ENCODE results near the gene ASB5.
"Not testable (repeated sequence)": the region's sequence is repeated elsewhere in the genome, so short reads cannot be mapped to it uniquely, and the experiment has no call there.

Gene ASB5

GRCh38 chr4:176300565-176300964, 31.5 kb upstream of the ASB5 start:
- H3K27ac ChIP-seq (ENCODE audit: low read depth in 2 of 2, low read length in 2 of 2), result no peak overlapping the region
- no peaks in the 10 kb centered on the region for H3K4me1 ChIP-seq (ENCODE audit: control insufficient read depth in 2 of 2, insufficient read depth in 2 of 2, low read length in 2 of 2)
- no peaks in the 10 kb centered on the region for H3K27me3 ChIP-seq (ENCODE audit: control insufficient read depth in 2 of 2, insufficient read depth in 2 of 2, low read length in 2 of 2)
- no peaks in the 10 kb centered on the region for H3K9me3 ChIP-seq (ENCODE audit: control insufficient read depth in 2 of 2, low read length in 2 of 2)
- no peaks in the 10 kb centered on the region for H3K36me3 ChIP-seq (ENCODE audit: control insufficient read depth in 2 of 2, insufficient read depth in 2 of 2, low read length in 2 of 2)
- no peak overlapping the region for H3K9ac ChIP-seq (ENCODE audit: low read depth in 1 of 2, low read length in 2 of 2)
- no peak overlapping the region for H3K4me3 ChIP-seq (ENCODE audit: low read length in 2 of 2)

GRCh38 chr4:176300036-176300435, 31.0 kb upstream of the ASB5 start:
- H3K9me3 ChIP-seq (ENCODE audit: control insufficient read depth in 2 of 2, low read length in 2 of 2), result no peaks in the 10 kb centered on the region
- H3K4me3 ChIP-seq (ENCODE audit: low read length in 2 of 2), result no peak overlapping the region
- no peak overlapping the region for H3K27ac ChIP-seq (ENCODE audit: low read depth in 2 of 2, low read length in 2 of 2)
- H3K27me3 ChIP-seq (ENCODE audit: control insufficient read depth in 2 of 2, insufficient read depth in 2 of 2, low read length in 2 of 2), result no peaks in the 10 kb centered on the region
- H3K36me3 ChIP-seq (ENCODE audit: control insufficient read depth in 2 of 2, insufficient read depth in 2 of 2, low read length in 2 of 2), result no peaks in the 10 kb centered on the region
- H3K9ac ChIP-seq (ENCODE audit: low read depth in 1 of 2, low read length in 2 of 2), result no peak overlapping the region
- no peaks in the 10 kb centered on the region for H3K4me1 ChIP-seq (ENCODE audit: control insufficient read depth in 2 of 2, insufficient read depth in 2 of 2, low read length in 2 of 2)

- no peaks in the 10 kb centered on the region for H3K9me3 ChIP-seq (ENCODE audit: control insufficient read depth in 2 of 2, low read length in 2 of 2)
- no peak overlapping the region for H3K9ac ChIP-seq (ENCODE audit: low read depth in 1 of 2, low read length in 2 of 2)
- no peaks in the 10 kb centered on the region for H3K4me1 ChIP-seq (ENCODE audit: control insufficient read depth in 2 of 2, insufficient read depth in 2 of 2, low read length in 2 of 2)
- no peak overlapping the region for H3K27ac ChIP-seq (ENCODE audit: low read depth in 2 of 2, low read length in 2 of 2)
- no peaks in the 10 kb centered on the region for H3K36me3 ChIP-seq (ENCODE audit: control insufficient read depth in 2 of 2, insufficient read depth in 2 of 2, low read length in 2 of 2)
- H3K27me3 ChIP-seq (ENCODE audit: control insufficient read depth in 2 of 2, insufficient read depth in 2 of 2, low read length in 2 of 2), result no peaks in the 10 kb centered on the region
- no peak overlapping the region for H3K4me3 ChIP-seq (ENCODE audit: low read length in 2 of 2)
These were observed 29.6 kb upstream of the ASB5 start for GRCh38 chr4:176298664-176299063.

- not testable (repeated sequence) for H3K9me3 ChIP-seq (ENCODE audit: control insufficient read depth in 2 of 2, low read length in 2 of 2); H3K36me3 ChIP-seq (ENCODE audit: control insufficient read depth in 2 of 2, insufficient read depth in 2 of 2, low read length in 2 of 2); H3K4me3 ChIP-seq (ENCODE audit: low read length in 2 of 2); H3K9ac ChIP-seq (ENCODE audit: low read depth in 1 of 2, low read length in 2 of 2); H3K27ac ChIP-seq (ENCODE audit: low read depth in 2 of 2, low read length in 2 of 2); H3K27me3 ChIP-seq (ENCODE audit: control insufficient read depth in 2 of 2, insufficient read depth in 2 of 2, low read length in 2 of 2); H3K4me1 ChIP-seq (ENCODE audit: control insufficient read depth in 2 of 2, insufficient read depth in 2 of 2, low read length in 2 of 2)
These were observed 26.9 kb upstream of the ASB5 start for GRCh38 chr4:176295907-176296306.

- Histone ChIP-seq H3K9me3 (ENCODE audit: control insufficient read depth in 2 of 2, low read length in 2 of 2) (no peaks in the 10 kb centered on the region), H3K9ac (ENCODE audit: low read depth in 1 of 2, low read length in 2 of 2) (no peak overlapping the region), H3K4me3 (ENCODE audit: low read length in 2 of 2) (no peak overlapping the region), H3K27me3 (ENCODE audit: control insufficient read depth in 2 of 2, insufficient read depth in 2 of 2, low read length in 2 of 2) (no peaks in the 10 kb centered on the region), H3K27ac (ENCODE audit: low read depth in 2 of 2, low read length in 2 of 2) (no peak overlapping the region), H3K4me1 (ENCODE audit: control insufficient read depth in 2 of 2, insufficient read depth in 2 of 2, low read length in 2 of 2) (no peaks in the 10 kb centered on the region), H3K36me3 (ENCODE audit: control insufficient read depth in 2 of 2, insufficient read depth in 2 of 2, low read length in 2 of 2) (no peaks in the 10 kb centered on the region)
These were observed 24.6 kb upstream of the ASB5 start for GRCh38 chr4:176293660-176294059.

GRCh38 chr4:176292920-176293319, 23.9 kb upstream of the ASB5 start:
- Histone ChIP-seq H3K4me3 (ENCODE audit: low read length in 2 of 2) (no peak overlapping the region), H3K27ac (ENCODE audit: low read depth in 2 of 2, low read length in 2 of 2) (no peak overlapping the region), H3K27me3 (ENCODE audit: control insufficient read depth in 2 of 2, insufficient read depth in 2 of 2, low read length in 2 of 2) (no peaks in the 10 kb centered on the region), H3K36me3 (ENCODE audit: control insufficient read depth in 2 of 2, insufficient read depth in 2 of 2, low read length in 2 of 2) (no peaks in the 10 kb centered on the region), H3K9ac (ENCODE audit: low read depth in 1 of 2, low read length in 2 of 2) (no peak overlapping the region), H3K9me3 (ENCODE audit: control insufficient read depth in 2 of 2, low read length in 2 of 2) (no peaks in the 10 kb centered on the region), H3K4me1 (ENCODE audit: control insufficient read depth in 2 of 2, insufficient read depth in 2 of 2, low read length in 2 of 2) (no peaks in the 10 kb centered on the region)

GRCh38 chr4:176291748-176292147, 22.7 kb upstream of the ASB5 start:
- Histone ChIP-seq H3K9me3 (ENCODE audit: control insufficient read depth in 2 of 2, low read length in 2 of 2) (no peaks in the 10 kb centered on the region), H3K27me3 (ENCODE audit: control insufficient read depth in 2 of 2, insufficient read depth in 2 of 2, low read length in 2 of 2) (no peaks in the 10 kb centered on the region), H3K36me3 (ENCODE audit: control insufficient read depth in 2 of 2, insufficient read depth in 2 of 2, low read length in 2 of 2) (no peaks in the 10 kb centered on the region), H3K9ac (ENCODE audit: low read depth in 1 of 2, low read length in 2 of 2) (no peak overlapping the region), H3K4me1 (ENCODE audit: control insufficient read depth in 2 of 2, insufficient read depth in 2 of 2, low read length in 2 of 2) (no peaks in the 10 kb centered on the region), H3K4me3 (ENCODE audit: low read length in 2 of 2) (no peak overlapping the region), H3K27ac (ENCODE audit: low read depth in 2 of 2, low read length in 2 of 2) (no peak overlapping the region)

- Histone ChIP-seq H3K4me1 (ENCODE audit: control insufficient read depth in 2 of 2, insufficient read depth in 2 of 2, low read length in 2 of 2) (no peaks in the 10 kb centered on the region), H3K9ac (ENCODE audit: low read depth in 1 of 2, low read length in 2 of 2) (no peak overlapping the region), H3K27ac (ENCODE audit: low read depth in 2 of 2, low read length in 2 of 2) (no peak overlapping the region), H3K4me3 (ENCODE audit: low read length in 2 of 2) (no peak overlapping the region), H3K27me3 (ENCODE audit: control insufficient read depth in 2 of 2, insufficient read depth in 2 of 2, low read length in 2 of 2) (peaks cover 0 to under 1% of the 10 kb centered on the region in 2 donors), H3K9me3 (ENCODE audit: control insufficient read depth in 2 of 2, low read length in 2 of 2) (no peaks in the 10 kb centered on the region), H3K36me3 (ENCODE audit: control insufficient read depth in 2 of 2, insufficient read depth in 2 of 2, low read length in 2 of 2) (no peaks in the 10 kb centered on the region)
These were observed 21.5 kb upstream of the ASB5 start for GRCh38 chr4:176290520-176290919.

- peaks cover 0 to 2% of the 10 kb centered on the region in 2 donors for H3K27me3 ChIP-seq (ENCODE audit: control insufficient read depth in 2 of 2, insufficient read depth in 2 of 2, low read length in 2 of 2)
- H3K9ac ChIP-seq (ENCODE audit: low read depth in 1 of 2, low read length in 2 of 2), result no peak overlapping the region
- no peak overlapping the region for H3K27ac ChIP-seq (ENCODE audit: low read depth in 2 of 2, low read length in 2 of 2)
- no peaks in the 10 kb centered on the region for H3K4me1 ChIP-seq (ENCODE audit: control insufficient read depth in 2 of 2, insufficient read depth in 2 of 2, low read length in 2 of 2)
- no peaks in the 10 kb centered on the region for H3K9me3 ChIP-seq (ENCODE audit: control insufficient read depth in 2 of 2, low read length in 2 of 2)
- no peaks in the 10 kb centered on the region for H3K36me3 ChIP-seq (ENCODE audit: control insufficient read depth in 2 of 2, insufficient read depth in 2 of 2, low read length in 2 of 2)
- H3K4me3 ChIP-seq (ENCODE audit: low read length in 2 of 2), result no peak overlapping the region
These were observed 20.5 kb upstream of the ASB5 start for GRCh38 chr4:176289561-176289960.

GRCh38 chr4:176288020-176288419, 19.0 kb upstream of the ASB5 start:
- Histone ChIP-seq H3K4me3 (ENCODE audit: low read length in 2 of 2) (no peak overlapping the region), H3K36me3 (ENCODE audit: control insufficient read depth in 2 of 2, insufficient read depth in 2 of 2, low read length in 2 of 2) (no peaks in the 10 kb centered on the region), H3K27ac (ENCODE audit: low read depth in 2 of 2, low read length in 2 of 2) (no peak overlapping the region), H3K9ac (ENCODE audit: low read depth in 1 of 2, low read length in 2 of 2) (no peak overlapping the region), H3K27me3 (ENCODE audit: control insufficient read depth in 2 of 2, insufficient read depth in 2 of 2, low read length in 2 of 2) (peaks cover 0 to 2% of the 10 kb centered on the region in 2 donors), H3K9me3 (ENCODE audit: control insufficient read depth in 2 of 2, low read length in 2 of 2) (no peaks in the 10 kb centered on the region), H3K4me1 (ENCODE audit: control insufficient read depth in 2 of 2, insufficient read depth in 2 of 2, low read length in 2 of 2) (no peaks in the 10 kb centered on the region)

- H3K36me3 ChIP-seq (ENCODE audit: control insufficient read depth in 2 of 2, insufficient read depth in 2 of 2, low read length in 2 of 2), result no peaks in the 10 kb centered on the region
- H3K27ac ChIP-seq (ENCODE audit: low read depth in 2 of 2, low read length in 2 of 2), result no peak overlapping the region
- H3K4me1 ChIP-seq (ENCODE audit: control insufficient read depth in 2 of 2, insufficient read depth in 2 of 2, low read length in 2 of 2), result no peaks in the 10 kb centered on the region
- no peaks in the 10 kb centered on the region for H3K9me3 ChIP-seq (ENCODE audit: control insufficient read depth in 2 of 2, low read length in 2 of 2)
- H3K27me3 ChIP-seq (ENCODE audit: control insufficient read depth in 2 of 2, insufficient read depth in 2 of 2, low read length in 2 of 2), result peaks cover 0 to 2% of the 10 kb centered on the region in 2 donors
- H3K9ac ChIP-seq (ENCODE audit: low read depth in 1 of 2, low read length in 2 of 2), result no peak overlapping the region
- H3K4me3 ChIP-seq (ENCODE audit: low read length in 2 of 2), result no peak overlapping the region
These were observed 18.5 kb upstream of the ASB5 start for GRCh38 chr4:176287546-176287945.
